ENCODE data around the gene OLIG1.

The OLIG1 gene

DNA sequence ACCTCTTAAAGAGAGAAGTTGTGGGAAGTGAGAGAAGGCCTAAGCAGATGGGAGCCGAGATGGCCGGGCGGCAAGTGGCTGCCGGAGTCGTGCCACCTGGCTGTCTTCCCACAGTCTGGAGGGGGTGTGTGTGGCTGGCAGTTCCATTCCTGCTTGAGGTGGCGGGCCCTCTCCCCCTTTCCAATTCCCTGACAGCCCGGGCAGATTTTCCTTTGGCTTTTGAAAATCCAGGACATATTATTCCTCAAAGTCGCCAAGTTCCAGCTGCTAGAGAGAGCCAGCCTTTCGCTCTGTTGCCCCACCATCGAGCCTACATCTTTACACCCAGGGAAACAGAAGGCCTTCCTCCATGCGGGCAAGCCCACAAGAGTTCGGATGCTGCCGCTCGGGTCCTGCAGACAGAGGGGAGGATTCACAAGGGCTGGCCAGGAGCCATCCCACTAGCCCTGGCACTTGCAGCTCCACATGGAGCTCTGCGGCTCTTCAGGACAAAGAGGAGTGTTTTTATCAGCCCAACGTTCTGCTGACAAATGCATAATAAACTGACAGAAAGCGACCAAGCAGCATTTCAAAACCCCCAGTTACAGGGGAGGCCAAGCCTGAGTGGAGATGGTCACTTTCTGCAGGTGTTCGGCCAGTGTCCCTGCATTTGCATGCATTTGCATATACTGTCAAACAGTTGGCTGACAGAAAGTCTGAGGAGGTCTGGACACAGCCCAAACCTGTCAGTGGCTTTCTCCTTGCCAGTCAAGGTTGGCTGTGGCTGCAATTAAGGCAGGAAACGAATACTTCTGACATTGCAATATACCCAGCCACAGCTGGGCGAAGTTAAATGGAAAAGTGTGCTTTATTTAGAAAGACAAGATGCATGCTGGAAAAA is 45.9 kb downstream of the OLIG1 start:
- H3K4me3 ChIP-seq (ENCODE audit: low read depth, low read length), result no peak overlapping the region
- TF ChIP-seq, protein P1, sequence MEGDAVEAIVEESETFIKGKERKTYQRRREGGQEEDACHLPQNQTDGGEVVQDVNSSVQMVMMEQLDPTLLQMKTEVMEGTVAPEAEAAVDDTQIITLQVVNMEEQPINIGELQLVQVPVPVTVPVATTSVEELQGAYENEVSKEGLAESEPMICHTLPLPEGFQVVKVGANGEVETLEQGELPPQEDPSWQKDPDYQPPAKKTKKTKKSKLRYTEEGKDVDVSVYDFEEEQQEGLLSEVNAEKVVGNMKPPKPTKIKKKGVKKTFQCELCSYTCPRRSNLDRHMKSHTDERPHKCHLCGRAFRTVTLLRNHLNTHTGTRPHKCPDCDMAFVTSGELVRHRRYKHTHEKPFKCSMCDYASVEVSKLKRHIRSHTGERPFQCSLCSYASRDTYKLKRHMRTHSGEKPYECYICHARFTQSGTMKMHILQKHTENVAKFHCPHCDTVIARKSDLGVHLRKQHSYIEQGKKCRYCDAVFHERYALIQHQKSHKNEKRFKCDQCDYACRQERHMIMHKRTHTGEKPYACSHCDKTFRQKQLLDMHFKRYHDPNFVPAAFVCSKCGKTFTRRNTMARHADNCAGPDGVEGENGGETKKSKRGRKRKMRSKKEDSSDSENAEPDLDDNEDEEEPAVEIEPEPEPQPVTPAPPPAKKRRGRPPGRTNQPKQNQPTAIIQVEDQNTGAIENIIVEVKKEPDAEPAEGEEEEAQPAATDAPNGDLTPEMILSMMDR (IDR thresholded peaks at IDR 0.05; ENCODE audit: borderline replicate concordance, insufficient read depth, low read depth, low read length), result no peak

- H3K4me3 ChIP-seq (ENCODE audit: low read depth, low read length), result no peak overlapping the region
- TF ChIP-seq, protein P1 (IDR thresholded peaks at IDR 0.05; ENCODE audit: borderline replicate concordance, insufficient read depth, low read depth, low read length), result no peak
Observed at GRCh38 chr21:33116676-33117075, 46.7 kb downstream of the OLIG1 start.

DNA sequence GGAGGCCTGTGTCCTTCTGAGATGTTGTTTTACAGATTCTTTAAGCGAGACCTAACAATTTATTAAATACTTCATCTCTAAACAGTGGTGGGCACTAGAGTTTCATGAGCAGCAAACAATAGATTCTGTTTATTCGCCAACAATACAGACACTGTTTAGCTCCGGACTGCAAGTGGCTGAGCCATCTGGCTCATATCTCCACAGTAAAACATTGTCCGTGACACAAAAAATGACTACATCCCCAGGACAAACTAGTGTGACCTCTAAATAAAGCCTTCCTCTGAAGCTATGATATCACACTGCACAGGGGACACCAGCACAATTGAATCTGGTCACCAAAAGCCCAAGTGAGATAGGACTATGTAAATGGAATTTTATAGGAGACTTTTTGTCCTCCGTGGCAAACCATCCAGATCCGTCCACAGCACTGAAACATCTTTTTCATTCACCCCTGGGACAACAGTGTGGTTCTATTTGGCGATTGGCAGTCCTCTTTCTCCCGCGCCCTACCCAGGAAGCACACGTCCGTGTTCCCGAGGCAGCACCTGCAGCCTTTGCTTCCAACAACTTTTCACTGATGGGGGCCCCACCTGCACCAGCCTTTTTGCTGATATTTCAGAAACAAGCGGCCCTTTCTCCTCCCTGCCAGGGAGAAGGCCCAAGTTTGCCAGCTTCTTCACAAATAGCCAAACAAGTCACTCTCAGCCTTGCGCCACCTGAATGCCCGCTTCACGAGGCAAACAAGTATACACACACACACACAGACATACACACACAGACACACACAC is 47.4 kb downstream of the OLIG1 start:
- TF ChIP-seq, protein P1 (IDR thresholded peaks at IDR 0.05; ENCODE audit: borderline replicate concordance, insufficient read depth, low read depth, low read length), result no peak
- H3K4me3 ChIP-seq (ENCODE audit: low read depth, low read length), result no peak overlapping the region

All from GM12875 (cell line).